A549 (cell line): ENCODE measurements around the gene NRARP. TPM values are rescaled to one million over a fixed set of nuclear protein-coding genes. Genes with fewer than 3 reads are reported as not detected.

Experiments
- ATAC-seq, 2 experiments: fragments of 200-7000 bp in 1 of 2; fragments of >200 bp in 1 of 2; cut with Nextera tagmentation in 1 of 2; cut with Tn5 transposase in 1 of 2; 3 replicates each; pipeline versions ENCODE4 v1.8.0 to v1.9.1; 2018 to 2020; ENCODE audit warnings: mild to moderate bottlenecking in 1 of 2, moderate library complexity in 1 of 2
- CTCF ChIA-PET: fragments of 300-600 bp; sonication (Branson Sonifier 250); formaldehyde crosslinking; extraction: SDS; loops from one replicate; lab custom pipeline; 2021; ENCODE audit warnings: antibody characterized with exemption, inconsistent platforms; lab: Yijun Ruan, JAX
- POLR2A ChIA-PET: fragments of 350-600 bp; formaldehyde crosslinking; extraction: SDS; loops from one replicate; lab custom pipeline; 2021; ENCODE audit warnings: antibody characterized with exemption, inconsistent platforms; lab: Yijun Ruan, JAX
- DNase-seq, 2 experiments: peaks; one replicate each; pipeline versions ENCODE4 v3.0.0 to v3.0.0-alpha.2; 2011 to 2016; ENCODE audit warnings: low read depth in 1 of 2, low spot score in 1 of 2
- FAIRE-seq: peaks from 2 replicates; lab custom pipeline; 2011; peaks lifted over from hg19 to GRCh38; lab: Jason Lieb, UNC
- H3K27ac ChIP-seq, 2 experiments: fragments of >200 bp; sonication (Bioruptor Twin); formaldehyde crosslinking; 3 replicates each; pipeline ENCODE4 v1.5.1; 2016 to 2017
- H3K4me1 ChIP-seq: fragments of >200 bp; sonication (Bioruptor Twin); formaldehyde crosslinking; 3 replicates; pipeline ENCODE4 v1.6.1; 2016
- H3K4me2 ChIP-seq: fragments of >200 bp; sonication (Bioruptor Twin); formaldehyde crosslinking; 3 replicates; pipeline ENCODE4 v1.6.1; 2016
- H3K4me3 ChIP-seq: fragments of >200 bp; sonication (Bioruptor Twin); formaldehyde crosslinking; 3 replicates; pipeline ENCODE4 v1.5.1; 2016
- H3K9me3 ChIP-seq: fragments of >200 bp; sonication (Bioruptor Twin); formaldehyde crosslinking; 3 replicates; pipeline ENCODE4 v1.6.1; 2016
- ATOH8 ChIP-seq: fragments of 250-450 bp; sonication (Bioruptor Pico); IDR thresholded peaks from 2 replicates; pipeline ENCODE4 v1.5.0; 2020; ENCODE audit warnings: low read depth, mild to moderate bottlenecking, moderate library complexity
- CBX8 ChIP-seq: fragments of 200-600 bp; sonication (generic); IDR thresholded peaks from 2 replicates; pipeline ENCODE4 v1.6.1; 2016
- CHD2 ChIP-seq: fragments of 150-350 bp; IDR thresholded peaks from 2 replicates; pipeline ENCODE4 v1.6.1; 2014; ENCODE audit warnings: low read length; ENCODE audit not compliant: partially characterized antibody
- CTCF ChIP-seq: fragments of >200 bp; sonication (Bioruptor Twin); formaldehyde crosslinking; IDR thresholded peaks from 3 replicates; pipeline ENCODE4 v1.5.1; 2016
- E2F6 ChIP-seq: IDR thresholded peaks from 2 replicates; pipeline ENCODE4 v1.6.1; 2012; ENCODE audit warnings: low read depth, borderline replicate concordance
- EHMT2 ChIP-seq: fragments of 200-600 bp; sonication (generic); IDR thresholded peaks from 2 replicates; pipeline ENCODE4 v1.6.1; 2016; ENCODE audit warnings: antibody characterized with exemption, low read depth, mild to moderate bottlenecking, moderate library complexity
- EP300 ChIP-seq, 2 experiments: fragments of >200 bp; sonication (Bioruptor Twin); formaldehyde crosslinking; IDR thresholded peaks; 2 replicates in 1 of 2; 3 replicates in 1 of 2; pipeline ENCODE4 v1.6.1; 2016 to 2017
- ESRRA ChIP-seq: fragments of 150-350 bp; IDR thresholded peaks from 2 replicates; pipeline ENCODE4 v1.6.1; 2014; ENCODE audit warnings: mild to moderate bottlenecking, low read length, borderline replicate concordance
- HES2 ChIP-seq: fragments of >200 bp; sonication (Bioruptor Twin); formaldehyde crosslinking; IDR thresholded peaks from 2 replicates; pipeline ENCODE4 v1.6.1; 2016
- HEYL ChIP-seq: fragments of 250-450 bp; sonication (Bioruptor Pico); IDR thresholded peaks from 2 replicates; pipeline ENCODE4 v1.8.0; 2021; ENCODE audit warnings: mild to moderate bottlenecking, moderate library complexity
- HOXA7 ChIP-seq: fragments of 250-450 bp; sonication (Bioruptor Pico); IDR thresholded peaks from 2 replicates; pipeline ENCODE4 v1.5.0; 2020; ENCODE audit warnings: mild to moderate bottlenecking, moderate library complexity
- HOXB5 ChIP-seq: fragments of 250-450 bp; sonication (Bioruptor Pico); IDR thresholded peaks from 2 replicates; pipeline ENCODE4 v1.5.0; 2020; ENCODE audit warnings: mild to moderate bottlenecking, moderate library complexity
- JUN ChIP-seq, 2 experiments: fragments of >200 bp; sonication (Bioruptor Twin); formaldehyde crosslinking; IDR thresholded peaks; 2 replicates in 1 of 2; 3 replicates in 1 of 2; pipeline ENCODE4 v1.6.1; 2016 to 2017
- KDM5A ChIP-seq: fragments of 200-600 bp; sonication (generic); IDR thresholded peaks from 2 replicates; pipeline ENCODE4 v1.6.1; 2016; ENCODE audit warnings: antibody characterized with exemption, mild to moderate bottlenecking
- MAFK ChIP-seq: fragments of 450-650 bp; IDR thresholded peaks from 2 replicates; pipeline ENCODE4 v1.6.1; 2014; ENCODE audit not compliant: partially characterized antibody
- MAX ChIP-seq: IDR thresholded peaks from 2 replicates; pipeline ENCODE4 v1.6.1; 2012
- MYC ChIP-seq: IDR thresholded peaks from 2 replicates; pipeline ENCODE4 v1.6.1; 2012; ENCODE audit warnings: mild to moderate bottlenecking, inconsistent platforms, low read length, improper control_type of control experiment, borderline replicate concordance
- RAD21 ChIP-seq, 2 experiments: fragments of >200 bp in 1 of 2; sonication (Bioruptor Twin) in 1 of 2; formaldehyde crosslinking in 1 of 2; IDR thresholded peaks in 1 of 2; conservative IDR thresholded peaks in 1 of 2; 2 replicates in 1 of 2; 3 replicates in 1 of 2; pipeline ENCODE4 v1.6.1; 2012 to 2018; ENCODE audit warnings: inconsistent platforms in 1 of 2
- RARB ChIP-seq: fragments of 250-450 bp; sonication (Bioruptor Pico); IDR thresholded peaks from 2 replicates; pipeline ENCODE4 v1.8.0; 2021; ENCODE audit warnings: mild to moderate bottlenecking, moderate library complexity
- SMC3 ChIP-seq: fragments of >200 bp; sonication (Bioruptor Twin); formaldehyde crosslinking; IDR thresholded peaks from 3 replicates; pipeline ENCODE4 v1.6.1; 2018; ENCODE audit warnings: inconsistent platforms
- TFCP2L1 ChIP-seq: fragments of 250-450 bp; sonication (Bioruptor Pico); IDR thresholded peaks from 2 replicates; pipeline ENCODE4 v1.5.0; 2021; ENCODE audit warnings: mild to moderate bottlenecking
- USF2 ChIP-seq: fragments of 450-650 bp; IDR thresholded peaks from 2 replicates; pipeline ENCODE4 v1.6.1; 2014; ENCODE audit warnings: antibody characterized with exemption
- WGBS: methylation state at CpG from one replicate; pipeline ENCODE4 v1.1.6; 2017; ENCODE audit errors: missing lambda C conversion rate; 5-methylcytosine and 5-hydroxymethylcytosine counted together
- polyA plus RNA-seq, 4 experiments: library from polyadenylated mRNA; depleted of rRNA in 3 of 4; stranded (reverse); fragments of >200 nt; fragmentation: RNase III in 1 of 4; extraction: RNeasy Plus Mini Kit Qiagen cat#74134 plus additional on column Dnase treatment in 1 of 4; gene quantifications; 2 replicates in 3 of 4; 3 replicates in 1 of 4; pipeline ENCODE4 v1.2.3, GENCODE V29; 2011 to 2017

Gene NRARP
- polyA plus RNA-seq, 2 of the 4 experiments (the other 2 are of a cell fraction), result 1.3 to 5.1 TPM

- no peak overlapping the region for H3K4me3 ChIP-seq
- TF ChIP-seq E2F6 (no peak), HEYL (no peak), ATOH8 (CRISPR knock-in tag) (no peak)
- peaks cover 23% of the 10 kb centered on the region for H3K4me1 ChIP-seq
- FAIRE-seq (no peak), ATAC-seq (no peak), DNase-seq (no peak)
- ChIA-PET CTCF (interaction anchor here (0.9 to 4.9 kb wide), 10 partner anchors 9 to 130 kb away, joined by 3 to 21 read pairs (median 4); partner anchors contain the start of genes EXD3, NOXA1 and NRARP), POLR2A (interaction anchor here (0.5 to 1.9 kb wide), 4 partner anchors 9 to 165 kb away, joined by 3 to 12 read pairs (median 6); partner anchors contain the start of genes NRARP and TOR4A)
- H3K27ac ChIP-seq, result no peak overlapping the region
- 86% methylated on average over 12 of the region's 15 CpGs for WGBS
- H3K4me2 ChIP-seq, result no peak overlapping the region
- H3K9me3 ChIP-seq, result no peaks in the 10 kb centered on the region
These were observed 9.0 kb downstream of the NRARP start for GRCh38 chr9:137293094-137293481.

GRCh38 chr9:137286975-137287383 lies 15.1 kb downstream of the NRARP start:
- TF ChIP-seq JUN (IDR thresholded peaks at IDR 0.05) (no peak), HOXA7 (no peak), E2F6 (peak; percentile 70; the same call in 1 of the 2 replicates), KDM5A (no peak), MAFK (peak; percentile 50), RARB (CRISPR knock-in tag) (no peak), MYC (peak; percentile 23; the same call in 1 of the 2 replicates), HOXB5 (CRISPR knock-in tag) (no peak), MAX (peak; percentile 89), ESRRA (no peak), CBX8 (no peak), RAD21 (conservative IDR thresholded peaks at IDR 0.05 in 1 of 2, IDR thresholded peaks at IDR 0.05 in 1 of 2) (peak; percentile 59 to 86), CTCF (peak; percentile 54), TFCP2L1 (no peak), EP300 (IDR thresholded peaks at IDR 0.05) (no peak), HES2 (no peak), CHD2 (no peak), USF2 (peak; percentile 52), EHMT2 (no peak), SMC3 (peak; percentile 29; the same call in 2 of the 3 replicates)
- DNase-seq (peak; percentile 88 to 94), FAIRE-seq (no peak), ATAC-seq (peak; percentile 99 to 100)
- H3K27ac ChIP-seq, result no peak overlapping the region
- WGBS, result 51% methylated on average over 14 of the region's 14 CpGs
- CTCF ChIA-PET, result interaction anchor here (0.6 to 2.3 kb wide), 33 partner anchors 8 to 274 kb away, joined by 3 to 18 read pairs (median 4); partner anchors contain the start of genes EXD3, NRARP, STPG3 and TOR4A
- no peaks in the 10 kb centered on the region for H3K9me3 ChIP-seq
- POLR2A ChIA-PET, result interaction anchor here (0.6 to 1.2 kb wide), 2 partner anchors 15 to 151 kb away, joined by 3 read pairs; partner anchors contain the start of gene NRARP
- peaks cover 7% of the 10 kb centered on the region; the same call in 1 of the 3 replicates for H3K4me1 ChIP-seq
- H3K4me3 ChIP-seq, result no peak overlapping the region
- H3K4me2 ChIP-seq, result no peak overlapping the region
